GM13976 (cell line): ENCODE data around the gene MLYCD.
A peak's percentile ranks its signal among the peaks of the same experiment; 100 is the strongest.

Experiments used
- DNase-seq: peaks from one replicate; pipeline ENCODE4 v3.0.0; 2012; ENCODE audit warnings: low spot score
- CTCF ChIP-seq: IDR thresholded peaks from 2 replicates; pipeline ENCODE4 v1.5.1; 2012; ENCODE audit warnings: borderline replicate concordance, mild to moderate bottlenecking; ENCODE audit not compliant: insufficient read depth; ENCODE audit errors: extremely low read depth, missing control alignments, control extremely low read depth
- in situ Hi-C: fragments of 300-500 bp; cut with MboI; formaldehyde crosslinking; loops from one replicate; pipeline ENCODE4 v1.12.0; 2022; ENCODE audit warnings: low sequenced_read_pairs, mixed read lengths, inconsistent platforms; ENCODE audit not compliant: unreplicated experiment

The MLYCD gene

GRCh38 chr16:83898463-83899271 lies at the start of gene MLYCD:
MLYCD (plus strand) TSS chr16:83899115; CDS start chr16:83899145, 30 bp downstream.
- peak; percentile 98 for DNase-seq
- TF ChIP-seq CTCF: no peak
- in situ Hi-C loops: no loop called here

- in situ Hi-C loops: no loop called here
- no peak for TF ChIP-seq CTCF
- DNase-seq: no peak
Observed at GRCh38 chr16:83849421-83849820, 49.5 kb upstream of the MLYCD start.

- DNase-seq: no peak
- TF ChIP-seq CTCF: no peak
- in situ Hi-C loops: no loop called here
Observed at GRCh38 chr16:83850947-83851346, 48.0 kb upstream of the MLYCD start.

GRCh38 chr16:83851473-83851872 lies 47.4 kb upstream of the MLYCD start:
- no peak for TF ChIP-seq CTCF
- in situ Hi-C loops: no loop called here
- DNase-seq: no peak

GRCh38 chr16:83852774-83853173 lies 46.1 kb upstream of the MLYCD start:
- no peak for DNase-seq
- in situ Hi-C loops: no loop called here
- no peak for TF ChIP-seq CTCF

GRCh38 chr16:83853834-83854233 lies 45.1 kb upstream of the MLYCD start:
- in situ Hi-C loops: no loop called here

More at GRCh38 chr16:83853834-83854233, 45.1 kb upstream of the MLYCD start:
- DNase-seq: no peak
- TF ChIP-seq CTCF: no peak
